Urinary bladder (tissue), 4 donors: ENCODE data around the gene CNTN3. TPM values are rescaled to one million over a fixed set of nuclear protein-coding genes. Genes with fewer than 3 reads are reported as not detected.

Source experiments
- DNase-seq: peaks from one replicate; pipeline ENCODE4 v3.0.0-alpha.2; 2015; ENCODE audit errors: extremely low spot score
- H3K27ac ChIP-seq: one replicate; pipeline ENCODE4 v1.5.1; 2013; ENCODE audit warnings: low read depth, mild to moderate bottlenecking, moderate library complexity
- H3K36me3 ChIP-seq: one replicate; pipeline ENCODE4 v1.6.1; 2013; ENCODE audit warnings: mild to moderate bottlenecking, moderate library complexity; ENCODE audit not compliant: insufficient read depth
- H3K4me1 ChIP-seq: one replicate; pipeline ENCODE4 v1.6.1; 2013; ENCODE audit warnings: mild to moderate bottlenecking, moderate library complexity; ENCODE audit not compliant: insufficient read depth
- H3K4me3 ChIP-seq: one replicate; pipeline ENCODE4 v1.5.1; 2013; ENCODE audit warnings: low read depth, low read length
- WGBS: extraction: QIAGEN DNeasy Blood & Tissue Kit; methylation state at CpG from one replicate; pipeline ENCODE4 v1.1.7; 2013; 5-methylcytosine and 5-hydroxymethylcytosine counted together
- polyA plus RNA-seq: library from polyadenylated mRNA; stranded (reverse); fragments of 200-250 nt; gene quantifications from one replicate; pipeline ENCODE4 v1.2.3, GENCODE V29; 2013
- total RNA-seq: library from RNA; depleted of rRNA; stranded (reverse); fragments of >200 nt; gene quantifications from one replicate; pipeline ENCODE4 v1.2.3, GENCODE V29; 2014
- donor health status: healthy with polysubstance abuse.
- donor health status: healthy.

CNTN3 gene
- total and polyA plus RNA-seq, 2 donors, result 10.2 to 27.1 TPM

DNA sequence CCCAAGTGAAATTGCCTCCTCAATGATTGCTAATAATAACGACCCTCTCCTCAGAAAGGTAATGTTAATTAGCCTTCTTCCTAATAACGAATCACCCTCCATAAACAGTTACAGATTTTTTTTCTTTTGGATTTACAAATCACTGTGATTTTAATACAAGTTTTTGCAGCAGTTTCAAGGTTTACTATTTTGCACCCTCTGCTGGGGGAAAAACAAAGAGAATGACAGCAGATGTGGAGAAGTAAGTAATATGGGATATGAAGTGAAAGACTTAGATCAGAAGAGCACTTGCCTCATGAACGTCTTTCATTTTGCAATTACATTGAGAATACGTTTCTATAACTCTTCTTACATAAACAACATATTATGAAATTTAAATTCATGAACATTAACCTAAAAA, 16.1 kb upstream of the CNTN3 start:
- H3K27ac ChIP-seq, result no peak overlapping the region
- no peak for DNase-seq
- WGBS, result 43% methylated on average over 4 of the region's 4 CpGs

DNA sequence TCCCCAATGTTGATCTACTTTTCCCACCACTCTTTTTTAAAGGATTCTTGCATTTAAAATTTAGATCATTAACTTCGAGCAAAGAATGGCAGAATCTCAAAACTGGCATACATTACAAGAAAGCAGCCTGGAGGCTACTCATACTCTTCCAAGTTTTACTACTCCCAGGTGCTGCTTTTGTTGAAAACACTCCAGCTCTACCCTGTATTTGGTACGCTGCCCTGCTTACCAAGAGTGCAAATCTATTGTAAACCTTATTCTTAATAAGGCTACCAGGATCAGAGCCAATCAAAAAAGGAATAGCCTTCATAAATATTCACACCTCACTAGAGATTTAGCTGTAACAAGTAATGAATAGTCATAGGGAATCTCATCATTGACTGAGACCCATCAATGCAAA, 11.6 kb upstream of the CNTN3 start:
- 85% methylated on average over 2 of the region's 2 CpGs for WGBS

More for the DNA sequence above, 16.1 kb upstream of the CNTN3 start:
- no peak overlapping the region for H3K4me3 ChIP-seq
- no peaks in the 10 kb centered on the region for H3K4me1 ChIP-seq
- no peaks in the 10 kb centered on the region for H3K36me3 ChIP-seq

DNA sequence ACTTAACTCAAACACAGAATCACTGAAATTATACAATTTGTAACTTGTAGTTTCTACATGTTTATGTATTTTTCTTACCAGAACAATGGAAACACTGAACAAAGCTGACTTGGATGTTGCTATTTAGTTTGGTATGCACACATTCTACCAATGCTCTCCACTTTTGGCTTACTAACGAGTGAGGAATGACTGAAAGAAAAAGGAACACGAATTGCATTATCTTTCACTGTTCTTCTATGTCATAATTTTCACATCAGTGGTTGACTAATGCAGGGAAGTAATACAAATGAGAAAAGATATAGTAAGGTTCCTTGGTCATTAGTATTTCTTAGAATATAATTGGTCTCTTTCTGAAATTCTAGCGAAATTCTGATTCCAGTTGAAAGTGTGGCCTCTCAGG, 9.8 kb upstream of the CNTN3 start:
- no peaks in the 10 kb centered on the region for H3K4me1 ChIP-seq
- no peaks in the 10 kb centered on the region for H3K36me3 ChIP-seq
- no peak overlapping the region for H3K27ac ChIP-seq
- DNase-seq, result no peak
- H3K4me3 ChIP-seq, result no peak overlapping the region
- WGBS, result 82% methylated on average over 3 of the region's 3 CpGs

More for the DNA sequence above, 11.6 kb upstream of the CNTN3 start:
- Histone ChIP-seq H3K4me1 (no peaks in the 10 kb centered on the region), H3K36me3 (no peaks in the 10 kb centered on the region), H3K4me3 (no peak overlapping the region), H3K27ac (no peak overlapping the region)
- DNase-seq, result no peak

DNA sequence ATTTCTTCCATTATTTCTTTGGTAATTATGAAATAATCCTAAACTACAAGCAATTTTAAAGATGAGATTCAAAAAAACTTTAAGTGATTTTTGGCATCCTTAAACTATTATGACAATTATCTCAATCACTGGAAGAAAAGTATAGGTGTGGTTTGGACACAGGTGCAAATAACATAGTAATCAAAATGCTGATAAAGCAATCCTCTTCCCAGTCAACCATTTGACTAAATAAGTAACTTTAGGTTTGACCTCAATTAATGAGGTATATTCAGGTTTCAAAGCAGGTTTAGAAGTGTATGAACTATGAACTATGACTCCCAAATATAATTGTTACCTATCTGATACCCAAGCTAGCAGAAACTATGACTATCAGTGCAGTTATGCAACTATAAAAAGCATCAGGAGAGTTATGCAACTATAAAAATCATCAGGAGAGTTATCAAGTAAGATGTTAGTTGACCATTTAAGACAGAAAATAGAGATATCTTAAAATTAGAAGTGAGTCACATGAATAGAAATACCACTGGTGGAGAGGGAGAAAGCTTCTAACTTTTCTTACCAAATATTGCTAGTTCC, 8.9 kb upstream of the CNTN3 start:
- Histone ChIP-seq H3K4me1 (no peaks in the 10 kb centered on the region), H3K36me3 (no peaks in the 10 kb centered on the region), H3K27ac (no peak overlapping the region), H3K4me3 (no peak overlapping the region)
- no peak for DNase-seq

DNA sequence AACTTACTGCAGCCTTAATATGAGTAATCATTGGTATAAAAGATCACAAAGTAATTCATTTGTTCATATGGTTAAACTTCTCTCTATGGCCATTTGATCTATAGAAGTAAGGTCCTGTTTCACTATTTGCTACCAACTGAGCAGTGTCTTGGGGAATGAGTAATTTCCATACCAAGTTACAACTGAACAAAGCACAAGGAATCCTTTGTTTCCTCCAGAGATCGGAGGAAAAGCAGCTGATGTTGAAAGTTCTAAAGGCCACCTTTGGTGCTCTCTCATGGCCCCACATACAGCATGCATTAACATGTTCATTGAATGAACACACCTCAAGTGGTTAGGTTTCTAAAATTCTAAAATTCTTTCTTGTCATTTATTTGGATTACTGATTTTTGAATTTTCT, 7.1 kb upstream of the CNTN3 start:
- DNase-seq, result no peak
- no peaks in the 10 kb centered on the region for H3K4me1 ChIP-seq
- 39% methylated on average over 1 of the region's 1 CpG for WGBS
- H3K27ac ChIP-seq, result no peak overlapping the region
- no peaks in the 10 kb centered on the region for H3K36me3 ChIP-seq
- no peak overlapping the region for H3K4me3 ChIP-seq

DNA sequence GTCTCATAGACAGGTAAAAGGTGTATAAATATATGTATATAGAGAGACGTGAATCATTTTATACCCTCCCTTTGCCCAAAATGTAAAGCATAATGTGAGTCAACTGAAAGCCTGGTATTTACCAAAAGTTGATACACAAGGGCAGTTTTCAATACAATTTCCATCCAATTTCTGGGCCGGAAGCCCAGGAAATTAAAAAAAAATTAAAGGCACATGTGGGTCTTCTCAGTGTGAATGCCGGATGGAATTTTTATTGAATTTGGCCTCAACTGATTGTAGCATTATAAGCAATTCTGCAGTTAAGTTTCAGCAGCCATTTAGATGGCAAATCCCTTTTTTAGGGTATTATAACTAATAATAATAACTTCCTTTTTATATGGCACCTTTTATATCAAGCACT, 3.3 kb upstream of the CNTN3 start:
- no peak overlapping the region for H3K4me3 ChIP-seq
- H3K27ac ChIP-seq, result no peak overlapping the region
- H3K4me1 ChIP-seq, result no peaks in the 10 kb centered on the region
- H3K36me3 ChIP-seq, result no peaks in the 10 kb centered on the region
- WGBS, result 40% methylated on average over 3 of the region's 3 CpGs
- peak; percentile 32 for DNase-seq

DNA sequence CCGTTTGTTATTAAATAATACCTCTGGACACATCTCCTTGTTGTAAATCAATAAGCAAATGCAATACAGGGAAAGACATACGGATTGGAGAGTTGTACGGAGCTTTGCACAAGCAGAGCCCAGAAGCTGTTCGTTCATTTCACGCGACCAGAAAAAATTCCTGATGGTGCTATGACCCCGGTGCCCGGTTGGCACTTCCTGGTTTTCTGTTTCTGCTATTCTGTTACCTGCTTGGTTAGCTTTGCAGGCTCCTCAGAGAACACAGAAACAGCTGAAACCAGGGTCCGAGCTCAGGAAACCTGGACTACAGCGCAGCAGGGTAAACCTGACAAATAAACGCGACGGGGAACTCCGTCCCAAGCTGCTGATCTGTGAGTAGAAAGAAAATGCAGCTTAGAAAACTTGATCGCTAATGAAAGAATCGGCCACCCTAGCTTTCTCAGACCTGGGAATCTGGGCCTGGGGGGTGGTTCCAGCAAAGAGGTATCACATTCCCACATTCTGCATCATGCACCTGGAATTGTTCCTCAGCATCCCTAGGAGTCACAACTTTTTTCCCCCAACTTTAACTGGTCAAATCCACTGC, 845 bp downstream of the CNTN3 start:
- Histone ChIP-seq H3K4me3 (peak overlapping the region; percentile 73), H3K36me3 (no peaks in the 10 kb centered on the region), H3K27ac (no peak overlapping the region), H3K4me1 (no peaks in the 10 kb centered on the region)
- WGBS, result 7% methylated on average over 16 of the region's 16 CpGs
- DNase-seq, result no peak

DNA sequence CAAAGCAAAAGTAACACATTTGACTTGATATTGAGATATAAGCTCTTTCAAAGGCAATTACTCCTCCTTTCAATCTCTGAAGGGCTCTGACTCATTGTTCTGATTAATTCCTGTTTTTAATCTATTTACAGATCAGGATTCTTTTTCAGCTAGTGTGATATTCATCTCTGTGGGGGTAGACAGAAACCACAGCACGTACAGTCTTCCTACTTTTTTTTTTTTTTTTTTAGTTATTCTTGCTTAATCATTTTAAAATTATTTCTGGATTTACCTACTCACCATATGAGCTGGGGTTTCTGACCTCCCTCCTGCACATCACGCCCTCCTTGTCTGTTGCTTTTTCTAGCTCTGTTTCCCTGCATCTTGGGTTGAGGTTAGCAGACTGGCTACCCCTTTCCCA, 1.4 kb downstream of the CNTN3 start:
- Histone ChIP-seq H3K27ac (no peak overlapping the region), H3K36me3 (no peaks in the 10 kb centered on the region), H3K4me3 (peak overlapping the region; percentile 73), H3K4me1 (no peaks in the 10 kb centered on the region)
- no peak for DNase-seq
- 41% methylated on average over 2 of the region's 2 CpGs for WGBS

DNA sequence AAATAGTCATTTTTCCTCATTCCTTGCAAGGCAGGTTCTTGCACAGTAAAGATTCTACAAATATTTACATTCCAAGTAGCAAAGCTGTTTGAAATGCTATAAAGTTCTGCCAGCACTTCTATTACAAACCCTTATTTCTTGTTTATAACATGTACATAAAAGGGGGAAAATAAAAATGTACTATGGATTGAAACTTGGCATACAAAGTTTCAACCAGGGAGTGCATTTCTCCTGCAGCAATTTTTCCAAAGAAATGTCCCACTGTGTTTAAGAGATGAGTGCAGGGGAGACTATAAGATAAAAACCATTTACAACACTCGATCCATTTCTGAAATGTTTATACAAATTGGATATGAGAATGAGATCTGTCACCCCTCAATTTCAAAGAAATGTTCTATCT, 3.3 kb downstream of the CNTN3 start:
- no peak for DNase-seq
- 16% methylated on average over 1 of the region's 1 CpG for WGBS
- Histone ChIP-seq H3K4me3 (no peak overlapping the region), H3K4me1 (no peaks in the 10 kb centered on the region), H3K27ac (no peak overlapping the region), H3K36me3 (no peaks in the 10 kb centered on the region)

DNA sequence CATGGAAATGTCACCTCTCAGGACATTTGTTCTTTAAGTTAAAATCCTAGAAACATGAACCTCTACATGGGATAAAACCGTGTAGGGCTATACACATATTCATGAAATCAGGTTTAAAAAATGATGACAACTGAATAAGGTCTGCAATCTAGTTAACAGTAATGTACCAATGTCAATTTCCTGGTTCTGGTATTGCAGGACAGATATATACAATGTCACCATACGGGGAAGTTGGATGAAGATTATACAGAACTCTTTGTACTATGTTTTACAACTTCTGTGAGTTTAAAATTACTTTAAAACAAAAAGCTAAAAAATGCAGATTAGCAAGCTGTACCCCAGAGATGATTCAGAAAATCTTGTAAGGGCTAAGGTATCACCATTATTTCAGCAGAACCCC, 6.7 kb downstream of the CNTN3 start:
- Histone ChIP-seq H3K27ac (no peak overlapping the region), H3K4me3 (no peak overlapping the region), H3K36me3 (no peaks in the 10 kb centered on the region), H3K4me1 (no peaks in the 10 kb centered on the region)
- no peak for DNase-seq
- WGBS, result 75% methylated on average over 2 of the region's 2 CpGs

DNA sequence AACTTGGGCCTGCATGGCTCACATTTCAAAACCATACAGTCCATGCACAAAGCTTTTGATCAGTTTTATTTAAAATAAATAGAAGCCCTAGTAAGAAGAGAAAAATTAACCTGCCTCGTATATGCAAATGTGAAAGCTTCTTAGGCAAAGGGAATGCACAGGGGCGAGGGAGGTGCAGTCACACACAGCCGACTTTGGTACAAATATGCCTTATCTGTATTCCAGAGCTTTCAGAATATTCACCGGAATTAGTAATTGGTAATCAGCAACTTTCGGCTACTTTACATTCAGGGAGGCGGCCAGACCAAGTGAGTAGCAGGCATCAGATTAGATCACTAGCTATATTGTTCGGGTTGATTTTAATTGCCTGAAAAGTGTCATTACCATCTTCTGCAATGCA, 7.5 kb downstream of the CNTN3 start:
- no peaks in the 10 kb centered on the region for H3K36me3 ChIP-seq
- WGBS, result 87% methylated on average over 7 of the region's 7 CpGs
- no peaks in the 10 kb centered on the region for H3K4me1 ChIP-seq
- H3K4me3 ChIP-seq, result no peak overlapping the region
- H3K27ac ChIP-seq, result no peak overlapping the region
- DNase-seq, result no peak

DNA sequence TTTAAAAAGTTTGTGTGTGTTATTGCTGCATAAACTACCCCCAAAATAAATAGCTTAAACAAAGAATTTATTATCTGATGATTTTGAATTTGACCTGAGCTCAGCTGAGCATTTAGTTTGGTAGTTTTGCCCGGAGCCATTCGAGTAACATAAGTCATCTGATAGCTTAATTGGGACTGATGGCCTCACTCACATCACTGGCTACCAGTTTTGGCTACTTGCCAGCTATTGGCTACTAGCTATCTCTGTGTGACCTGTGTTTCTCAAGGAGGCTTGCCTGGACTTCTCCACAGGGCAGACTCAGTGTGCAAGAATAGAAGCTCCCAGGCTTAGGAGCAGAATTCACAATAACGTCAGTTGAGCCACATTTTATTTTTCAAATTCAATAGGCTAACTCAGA, 9.0 kb downstream of the CNTN3 start:
- 86% methylated on average over 3 of the region's 3 CpGs for WGBS
- H3K36me3 ChIP-seq, result no peaks in the 10 kb centered on the region
- no peak for DNase-seq

DNA sequence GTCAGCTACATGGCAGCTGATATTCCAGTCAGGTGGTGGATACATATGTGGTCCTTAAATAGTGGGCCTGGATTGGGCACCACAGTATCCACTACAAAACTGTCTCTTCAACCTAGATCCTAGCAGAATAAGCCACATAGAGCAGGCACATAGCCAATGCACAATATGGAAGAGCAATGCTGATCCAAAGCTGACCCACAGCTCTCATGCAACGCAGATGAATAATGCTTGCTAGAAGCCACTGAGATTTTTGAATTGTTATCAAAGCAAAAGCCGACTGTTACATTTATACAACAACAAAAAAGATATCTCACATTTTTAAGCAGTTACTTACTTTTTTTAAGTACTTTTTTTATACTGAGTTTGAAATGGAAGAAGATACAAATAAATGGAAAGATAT, 11.2 kb downstream of the CNTN3 start:
- Histone ChIP-seq H3K4me3 (no peak overlapping the region), H3K36me3 (no peaks in the 10 kb centered on the region), H3K27ac (no peak overlapping the region), H3K4me1 (no peaks in the 10 kb centered on the region)
- WGBS, result 61% methylated on average over 2 of the region's 2 CpGs
- no peak for DNase-seq

More for the DNA sequence above, 9.0 kb downstream of the CNTN3 start:
- no peak overlapping the region for H3K27ac ChIP-seq
- H3K4me1 ChIP-seq, result no peaks in the 10 kb centered on the region
- no peak overlapping the region for H3K4me3 ChIP-seq

DNA sequence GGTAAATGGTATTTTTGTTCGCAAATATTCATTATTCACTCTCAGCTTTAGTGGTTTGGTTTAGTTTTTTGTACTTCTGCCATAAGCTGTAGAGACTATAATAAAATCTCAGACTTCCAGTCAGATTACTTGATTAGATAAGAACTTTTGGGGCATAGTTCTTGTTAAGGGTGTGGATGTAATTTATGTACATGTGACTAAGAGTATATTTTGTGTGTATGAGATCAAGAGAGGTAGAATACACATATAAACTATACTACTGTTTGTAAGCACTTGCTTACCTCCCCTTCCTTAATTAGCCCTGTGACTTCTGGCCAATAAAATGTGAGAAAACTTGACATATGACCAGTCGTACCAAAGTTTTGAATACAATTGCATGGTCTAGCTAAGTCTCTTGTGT, 12.0 kb downstream of the CNTN3 start:
- H3K27ac ChIP-seq, result no peak overlapping the region
- H3K4me1 ChIP-seq, result no peaks in the 10 kb centered on the region
- H3K36me3 ChIP-seq, result no peaks in the 10 kb centered on the region
- no peak for DNase-seq
- 78% methylated on average over 2 of the region's 2 CpGs for WGBS
- no peak overlapping the region for H3K4me3 ChIP-seq

DNA sequence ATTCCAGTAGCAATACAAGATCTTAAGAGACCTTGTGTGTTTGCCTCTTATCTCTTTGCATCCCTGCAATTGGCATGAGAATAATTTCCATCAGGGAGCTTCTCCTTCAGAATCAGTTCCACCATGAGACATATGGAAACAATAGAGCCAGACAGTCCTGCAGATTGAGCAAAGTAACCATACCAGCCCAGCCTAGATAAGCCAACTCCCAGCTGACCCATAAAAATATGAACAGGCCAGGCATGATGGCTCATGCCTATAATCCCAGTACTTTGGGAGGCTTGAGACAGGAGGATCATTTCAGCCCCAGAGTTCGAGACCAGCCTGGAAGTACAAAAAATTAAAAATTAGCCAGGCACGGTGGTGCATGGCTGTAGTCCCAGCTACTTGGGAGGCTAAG, 12.7 kb downstream of the CNTN3 start:
- Histone ChIP-seq H3K4me3 (no peak overlapping the region), H3K36me3 (no peaks in the 10 kb centered on the region), H3K4me1 (no peaks in the 10 kb centered on the region), H3K27ac (no peak overlapping the region)
- WGBS, result 89% methylated on average over 2 of the region's 2 CpGs
- DNase-seq, result no peak
